H9 (cell line): ENCODE data around the gene HSPD1. TPM values are rescaled to one million over a fixed set of nuclear protein-coding genes. Genes with fewer than 3 reads are reported as not detected.

ENCODE experiments used
- DNase-seq: peaks from one replicate; pipeline ENCODE4 v3.0.0-alpha.2; 2017
- H2AFZ ChIP-seq: one replicate; pipeline ENCODE4 v1.6.1; 2013; ENCODE audit warnings: mild to moderate bottlenecking, low read length, control low read depth, moderate library complexity
- H2AK5ac ChIP-seq: 2 replicates; pipeline ENCODE4 v1.6.1; 2013; ENCODE audit warnings: low read length, control low read depth, mixed read lengths; ENCODE audit not compliant: insufficient read length
- H2BK120ac ChIP-seq: one replicate; pipeline ENCODE4 v1.6.1; 2013; ENCODE audit warnings: low read depth, mild to moderate bottlenecking, low read length, control low read depth, inconsistent platforms; ENCODE audit not compliant: poor library complexity, severe bottlenecking
- H2BK12ac ChIP-seq: 2 replicates; pipeline ENCODE4 v1.6.1; 2013; ENCODE audit warnings: low read length, control low read depth, mixed read lengths, low read depth; ENCODE audit not compliant: insufficient read length
- H2BK15ac ChIP-seq: 2 replicates; pipeline ENCODE4 v1.6.1; 2013; ENCODE audit warnings: low read depth, low read length, control low read depth
- H2BK20ac ChIP-seq: one replicate; pipeline ENCODE4 v1.6.1; 2013; ENCODE audit warnings: low read depth, mild to moderate bottlenecking, low read length, control low read depth, inconsistent platforms; ENCODE audit not compliant: poor library complexity, severe bottlenecking
- H2BK5ac ChIP-seq: 2 replicates; pipeline ENCODE4 v1.6.1; 2013; ENCODE audit warnings: low read length, control low read depth, mixed read lengths; ENCODE audit not compliant: insufficient read length
- H3K14ac ChIP-seq: 2 replicates; pipeline ENCODE4 v1.6.1; 2013; ENCODE audit warnings: low read length, control low read depth; ENCODE audit not compliant: insufficient read depth
- H3K18ac ChIP-seq: 2 replicates; pipeline ENCODE4 v1.6.1; 2013; ENCODE audit warnings: low read depth, mild to moderate bottlenecking, mixed read lengths, low read length, control low read depth; ENCODE audit not compliant: insufficient read length
- H3K23ac ChIP-seq: 2 replicates; pipeline ENCODE4 v1.6.1; 2013; ENCODE audit warnings: low read length, control low read depth, mixed read lengths, low read depth; ENCODE audit not compliant: insufficient read length
- H3K23me2 ChIP-seq: 2 replicates; pipeline ENCODE4 v1.6.1; 2013; ENCODE audit warnings: low read depth, mild to moderate bottlenecking, mixed read lengths, low read length, control low read depth; ENCODE audit not compliant: insufficient read length, poor library complexity, severe bottlenecking
- H3K27ac ChIP-seq: 2 replicates; pipeline ENCODE4 v1.5.1; 2013; ENCODE audit warnings: low read length, control low read depth, mixed read lengths, low read depth; ENCODE audit not compliant: insufficient read length
- H3K27me3 ChIP-seq: 2 replicates; pipeline ENCODE4 v1.6.1; 2013; ENCODE audit warnings: low read length, control low read depth, inconsistent platforms; ENCODE audit not compliant: insufficient read depth
- H3K4ac ChIP-seq: 2 replicates; pipeline ENCODE4 v1.6.1; 2013; ENCODE audit warnings: low read depth, mild to moderate bottlenecking, control low read depth, inconsistent platforms, low read length, moderate library complexity
- H3K4me1 ChIP-seq: 2 replicates; pipeline ENCODE4 v1.6.1; 2013; ENCODE audit warnings: low read length, control low read depth, inconsistent platforms; ENCODE audit not compliant: insufficient read depth
- H3K4me2 ChIP-seq: 2 replicates; pipeline ENCODE4 v1.6.1; 2013; ENCODE audit warnings: low read length, control low read depth, mixed read lengths; ENCODE audit not compliant: insufficient read length, insufficient read depth
- H3K56ac ChIP-seq: 2 replicates; pipeline ENCODE4 v1.6.1; 2013; ENCODE audit warnings: low read depth, mild to moderate bottlenecking, mixed read lengths, low read length, control low read depth; ENCODE audit not compliant: insufficient read length
- H3K79me1 ChIP-seq: 2 replicates; pipeline ENCODE4 v1.6.1; 2013; ENCODE audit warnings: low read depth, mild to moderate bottlenecking, moderate library complexity, low read length, control low read depth, inconsistent platforms; ENCODE audit not compliant: insufficient read depth, poor library complexity, severe bottlenecking
- H3K79me2 ChIP-seq: 2 replicates; pipeline ENCODE4 v1.6.1; 2013; ENCODE audit warnings: low read length, control low read depth, inconsistent platforms; ENCODE audit not compliant: insufficient read depth
- H3K9ac ChIP-seq: 2 replicates; pipeline ENCODE4 v1.6.1; 2013; ENCODE audit warnings: low read length, control low read depth, mixed read lengths; ENCODE audit not compliant: insufficient read length; ENCODE audit errors: extremely low read depth
- H3K9me3 ChIP-seq: one replicate; pipeline ENCODE4 v1.6.1; 2013; ENCODE audit warnings: low read depth, low read length, inconsistent platforms; ENCODE audit not compliant: control insufficient read depth
- H3T11ph ChIP-seq: one replicate; pipeline ENCODE4 v1.6.1; 2013; ENCODE audit warnings: mild to moderate bottlenecking, low read length, control low read depth, inconsistent platforms
- H4K20me1 ChIP-seq: one replicate; pipeline ENCODE4 v1.6.1; 2013; ENCODE audit not compliant: control insufficient read depth, insufficient read length, insufficient read depth
- H4K5ac ChIP-seq: 2 replicates; pipeline ENCODE4 v1.6.1; 2013; ENCODE audit warnings: low read depth, mild to moderate bottlenecking, mixed read lengths, low read length, control low read depth; ENCODE audit not compliant: insufficient read length
- H4K8ac ChIP-seq: replicated peaks from 2 replicates; pipeline ENCODE4 v1.6.1; 2013; ENCODE audit warnings: low read length, control low read depth, mixed read lengths, low read depth; ENCODE audit not compliant: insufficient read length
- H4K91ac ChIP-seq: 2 replicates; pipeline ENCODE4 v1.6.1; 2013; ENCODE audit warnings: low read depth, mild to moderate bottlenecking, moderate library complexity, mixed read lengths, low read length, control low read depth; ENCODE audit not compliant: insufficient read length
- H3K27ac Mint-ChIP-seq, 3 experiments: 2 replicates in 2 of 3; 3 replicates in 1 of 3; pipeline ENCODE4 v1.8.0; 2020 to 2021; ENCODE audit warnings: mixed read lengths in 3 of 3, mild to moderate bottlenecking in 1 of 3, moderate library complexity in 1 of 3
- H3K27me3 Mint-ChIP-seq: 2 replicates; pipeline ENCODE4 v1.8.0; 2021; ENCODE audit warnings: low read depth, mild to moderate bottlenecking, moderate library complexity, mixed read lengths
- H3K36me3 Mint-ChIP-seq, 3 experiments: 2 replicates in 2 of 3; 3 replicates in 1 of 3; pipeline ENCODE4 v1.8.0; 2020 to 2021; ENCODE audit warnings: low read depth in 3 of 3, mixed read lengths in 3 of 3; ENCODE audit not compliant: insufficient read depth in 1 of 3
- H3K4me1 Mint-ChIP-seq, 2 experiments: 2 replicates each; pipeline ENCODE4 v1.8.0; 2020; ENCODE audit warnings: mixed read lengths in 2 of 2
- H3K4me3 Mint-ChIP-seq, 2 experiments: 2 replicates in 1 of 2; 3 replicates in 1 of 2; pipeline ENCODE4 v1.8.0; 2020 to 2021; ENCODE audit warnings: mild to moderate bottlenecking in 2 of 2, mixed read lengths in 2 of 2, moderate library complexity in 1 of 2
- H3K9me3 Mint-ChIP-seq, 2 experiments: 2 replicates in 1 of 2; 3 replicates in 1 of 2; pipeline ENCODE4 v1.8.0; 2020; ENCODE audit warnings: mild to moderate bottlenecking in 2 of 2, mixed read lengths in 2 of 2, moderate library complexity in 1 of 2
- WGBS: extraction: QIAGEN DNeasy Blood & Tissue Kit; methylation state at CpG from one replicate; pipeline ENCODE4 v1.1.7; 2013; ENCODE audit warnings: missing lambda C conversion rate, low lambda C conversion rate, mixed read lengths; ENCODE audit not compliant: insufficient read length; ENCODE audit errors: extremely low coverage; 5-methylcytosine and 5-hydroxymethylcytosine counted together
- total RNA-seq: library from RNA; stranded (reverse); gene quantifications from 2 replicates; pipeline ENCODE4 v1.2.1, GENCODE V29; 2021
- TF ChIP-seq, protein P1 (sequence below): fragments of 200-600 bp; sonication (generic); conservative IDR thresholded peaks from 3 replicates; pipeline ENCODE4 v1.8.0; 2021; ENCODE audit warnings: antibody characterized with exemption, mild to moderate bottlenecking

HSPD1 gene
- total RNA-seq, 1 experiment from 2014 or later = 846 TPM

DNA sequence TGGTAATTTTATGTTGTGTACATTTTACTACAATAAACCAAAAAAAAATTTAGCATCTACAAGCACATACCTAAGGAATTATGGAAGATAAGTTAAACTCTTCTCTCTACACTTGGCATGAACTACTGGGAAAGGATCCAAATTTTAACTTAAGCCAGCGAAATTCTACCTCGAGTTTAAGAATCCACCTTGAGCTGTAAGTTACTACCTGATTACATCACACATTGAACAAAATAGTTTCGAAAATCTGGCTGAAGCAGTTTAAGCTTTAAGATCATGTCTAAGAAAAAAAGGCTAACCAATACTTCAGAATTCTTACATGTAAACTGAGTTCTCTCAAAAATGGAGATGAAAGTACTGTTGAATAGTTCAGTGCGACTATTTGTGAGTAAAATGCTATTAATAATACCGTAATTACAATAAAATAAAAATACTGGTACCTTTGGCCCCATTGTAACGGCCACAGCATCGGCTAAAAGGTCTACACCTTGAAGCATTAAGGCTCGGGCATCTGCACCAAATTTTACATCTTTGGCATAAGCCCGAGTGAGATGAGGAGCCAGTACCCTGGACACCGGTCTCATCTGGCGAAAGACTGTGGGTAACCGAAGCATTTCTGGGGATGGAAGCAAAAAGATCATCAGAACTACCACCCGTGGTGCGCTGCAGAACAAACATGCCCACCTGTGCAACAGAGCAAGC lies 1.3 kb downstream of the HSPD1 start:
- Histone ChIP-seq H3K18ac (no peak overlapping the region), H3K56ac (no peak overlapping the region), H3K27ac (no peak overlapping the region), H3K9ac (peak overlapping the region; percentile 90), H3K9me3 (no peaks in the 10 kb centered on the region), H2BK20ac (no peak overlapping the region), H2BK5ac (no peak overlapping the region), H3T11ph (no peak overlapping the region), H3K79me1 (no peaks in the 10 kb centered on the region), H3K27me3 (no peaks in the 10 kb centered on the region), H4K8ac (no peak overlapping the region), H2BK12ac (no peak overlapping the region), H4K91ac (no peak overlapping the region), H3K4me2 (peak overlapping the region; percentile 76), H3K4ac (no peak overlapping the region), H3K79me2 (peaks cover 48% of the 10 kb centered on the region; the same call in 1 of the 2 replicates), H3K23ac (no peak overlapping the region), H3K23me2 (peaks cover 6% of the 10 kb centered on the region), H3K14ac (no peak overlapping the region), H2BK120ac (no peak overlapping the region), H2AFZ (no peak overlapping the region), H4K20me1 (no peaks in the 10 kb centered on the region), H2AK5ac (no peak overlapping the region), H4K5ac (no peak overlapping the region), H2BK15ac (no peak overlapping the region), H3K4me1 (no peaks in the 10 kb centered on the region; the same call in 1 of the 2 replicates)
- H3K9me3 Mint-ChIP-seq = no peaks in the 10 kb centered on the region; a peak in 1 of 5 replicates
- H3K27me3 Mint-ChIP-seq = no peaks in the 10 kb centered on the region
- H3K36me3 Mint-ChIP-seq = peaks cover 76 to 88% (median 85%) of the 10 kb centered on the region in 3 experiments
- WGBS = no CpG with 5 or more reads among the region's 14 CpGs
- TF ChIP-seq, protein P1, sequence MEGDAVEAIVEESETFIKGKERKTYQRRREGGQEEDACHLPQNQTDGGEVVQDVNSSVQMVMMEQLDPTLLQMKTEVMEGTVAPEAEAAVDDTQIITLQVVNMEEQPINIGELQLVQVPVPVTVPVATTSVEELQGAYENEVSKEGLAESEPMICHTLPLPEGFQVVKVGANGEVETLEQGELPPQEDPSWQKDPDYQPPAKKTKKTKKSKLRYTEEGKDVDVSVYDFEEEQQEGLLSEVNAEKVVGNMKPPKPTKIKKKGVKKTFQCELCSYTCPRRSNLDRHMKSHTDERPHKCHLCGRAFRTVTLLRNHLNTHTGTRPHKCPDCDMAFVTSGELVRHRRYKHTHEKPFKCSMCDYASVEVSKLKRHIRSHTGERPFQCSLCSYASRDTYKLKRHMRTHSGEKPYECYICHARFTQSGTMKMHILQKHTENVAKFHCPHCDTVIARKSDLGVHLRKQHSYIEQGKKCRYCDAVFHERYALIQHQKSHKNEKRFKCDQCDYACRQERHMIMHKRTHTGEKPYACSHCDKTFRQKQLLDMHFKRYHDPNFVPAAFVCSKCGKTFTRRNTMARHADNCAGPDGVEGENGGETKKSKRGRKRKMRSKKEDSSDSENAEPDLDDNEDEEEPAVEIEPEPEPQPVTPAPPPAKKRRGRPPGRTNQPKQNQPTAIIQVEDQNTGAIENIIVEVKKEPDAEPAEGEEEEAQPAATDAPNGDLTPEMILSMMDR = no peak
- DNase-seq = no peak
- H3K4me3 Mint-ChIP-seq = peak overlapping the region; percentile 98 to 99
- peaks cover 35 to 41% of the 10 kb centered on the region in 2 experiments for H3K4me1 Mint-ChIP-seq
- H3K27ac Mint-ChIP-seq = peak overlapping the region; percentile 96 to 98 (median 98)
